ENCODE results near the gene SYCP2L. TPM values are rescaled to one million over a fixed set of nuclear protein-coding genes. Genes with fewer than 3 reads are reported as not detected.
A peak's percentile ranks its signal among the peaks of the same experiment; 100 is the strongest.
"Not testable (repeated sequence)": the region's sequence is repeated elsewhere in the genome, so short reads cannot be mapped to it uniquely, and the experiment has no call there.

SYCP2L gene
- total RNA-seq, 1 donor from 2014 or later = 12.5 TPM

DNA sequence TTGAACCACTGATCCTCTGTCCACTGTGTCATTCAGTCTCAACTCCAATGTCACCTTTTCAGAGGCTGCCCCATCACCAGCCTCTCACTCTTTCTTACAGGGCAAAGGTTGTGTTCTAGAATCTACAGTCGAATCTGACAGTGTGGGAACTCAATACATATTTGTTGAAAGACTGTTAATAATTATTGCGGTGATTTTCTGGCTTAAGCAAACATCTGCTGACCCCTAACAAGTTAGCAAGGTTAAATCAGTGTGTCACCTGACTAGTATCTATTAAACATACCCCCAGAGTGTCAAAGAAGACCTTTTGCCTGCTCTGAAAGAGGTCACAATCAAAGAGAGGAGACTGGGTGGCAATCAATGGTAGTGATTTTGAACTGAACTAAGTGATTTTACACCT is 115.3 kb downstream of the SYCP2L start:
- no peak overlapping the region for H3K4me3 Mint-ChIP-seq
- H3K4me1 ChIP-seq = peaks cover 6% of the 10 kb centered on the region
- no peak overlapping the region for H3K4me2 ChIP-seq
- peaks cover 4% of the 10 kb centered on the region for H3F3A ChIP-seq (ENCODE audit: low read depth)
- DNase-seq (ENCODE audit: low spot score) = no peak
- H3K27me3 Mint-ChIP-seq (ENCODE audit: insufficient read depth, low read depth) = no peaks in the 10 kb centered on the region
- no peaks in the 10 kb centered on the region for H3K27me3 ChIP-seq
- H4K20me1 ChIP-seq (ENCODE audit: low read depth) = no peaks in the 10 kb centered on the region
- H2AFZ ChIP-seq (replicated peaks) = no peak overlapping the region
- no peak overlapping the region for H3K9ac ChIP-seq
- no peaks in the 10 kb centered on the region for H3K36me3 ChIP-seq
- no peak overlapping the region for H3K4me3 ChIP-seq
- TF ChIP-seq EZH2phosphoT487 (IDR thresholded peaks at IDR 0.05) (no peak), EZH2 (IDR thresholded peaks at IDR 0.05) (no peak)
- TF ChIP-seq, protein P1, sequence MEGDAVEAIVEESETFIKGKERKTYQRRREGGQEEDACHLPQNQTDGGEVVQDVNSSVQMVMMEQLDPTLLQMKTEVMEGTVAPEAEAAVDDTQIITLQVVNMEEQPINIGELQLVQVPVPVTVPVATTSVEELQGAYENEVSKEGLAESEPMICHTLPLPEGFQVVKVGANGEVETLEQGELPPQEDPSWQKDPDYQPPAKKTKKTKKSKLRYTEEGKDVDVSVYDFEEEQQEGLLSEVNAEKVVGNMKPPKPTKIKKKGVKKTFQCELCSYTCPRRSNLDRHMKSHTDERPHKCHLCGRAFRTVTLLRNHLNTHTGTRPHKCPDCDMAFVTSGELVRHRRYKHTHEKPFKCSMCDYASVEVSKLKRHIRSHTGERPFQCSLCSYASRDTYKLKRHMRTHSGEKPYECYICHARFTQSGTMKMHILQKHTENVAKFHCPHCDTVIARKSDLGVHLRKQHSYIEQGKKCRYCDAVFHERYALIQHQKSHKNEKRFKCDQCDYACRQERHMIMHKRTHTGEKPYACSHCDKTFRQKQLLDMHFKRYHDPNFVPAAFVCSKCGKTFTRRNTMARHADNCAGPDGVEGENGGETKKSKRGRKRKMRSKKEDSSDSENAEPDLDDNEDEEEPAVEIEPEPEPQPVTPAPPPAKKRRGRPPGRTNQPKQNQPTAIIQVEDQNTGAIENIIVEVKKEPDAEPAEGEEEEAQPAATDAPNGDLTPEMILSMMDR (IDR thresholded peaks at IDR 0.05) = no peak
- no peaks in the 10 kb centered on the region for H3K9me3 Mint-ChIP-seq
- H3K27ac Mint-ChIP-seq = no peak overlapping the region
- H3K9me3 ChIP-seq (ENCODE audit: low read depth) = no peaks in the 10 kb centered on the region
- H3K4me1 Mint-ChIP-seq = peaks cover 9% of the 10 kb centered on the region
- H3K79me2 ChIP-seq (ENCODE audit: low read depth) = no peaks in the 10 kb centered on the region
- H3K27ac ChIP-seq = no peak overlapping the region
- peaks cover 28% of the 10 kb centered on the region for H3K36me3 Mint-ChIP-seq

DNA sequence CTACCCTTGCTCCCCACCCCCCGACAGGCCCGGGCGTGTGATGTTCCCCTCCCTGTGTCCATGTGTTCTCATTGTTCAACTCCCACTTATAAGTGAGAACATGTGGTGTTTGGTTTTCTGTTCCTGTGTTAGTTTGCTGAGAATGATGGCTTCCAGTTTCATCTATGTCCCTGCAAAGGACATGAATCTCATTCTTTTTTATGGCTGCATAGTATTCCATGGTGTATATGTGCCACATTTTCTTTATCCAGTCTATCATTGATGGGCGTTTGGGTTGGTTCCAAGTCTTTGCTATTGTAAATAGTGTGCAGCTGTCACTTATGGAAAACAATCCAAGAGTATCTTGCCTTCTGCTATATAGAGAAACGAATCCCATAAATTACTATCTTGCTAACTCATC is 116.4 kb downstream of the SYCP2L start:
- H3K9ac ChIP-seq; H3K79me2 ChIP-seq (ENCODE audit: low read depth); H3K4me3 Mint-ChIP-seq; H3K4me1 Mint-ChIP-seq; H3K27ac Mint-ChIP-seq; DNase-seq (ENCODE audit: low spot score); H3K27me3 Mint-ChIP-seq (ENCODE audit: insufficient read depth, low read depth); H3K4me3 ChIP-seq; H3K4me2 ChIP-seq; H3K9me3 Mint-ChIP-seq; H3F3A ChIP-seq (ENCODE audit: low read depth); H3K4me1 ChIP-seq; H4K20me1 ChIP-seq (ENCODE audit: low read depth); H3K27me3 ChIP-seq; H3K27ac ChIP-seq; H3K36me3 ChIP-seq; H3K9me3 ChIP-seq (ENCODE audit: low read depth); H2AFZ ChIP-seq (replicated peaks): not testable (repeated sequence)
- peaks cover 18% of the 10 kb centered on the region for H3K36me3 Mint-ChIP-seq

DNA sequence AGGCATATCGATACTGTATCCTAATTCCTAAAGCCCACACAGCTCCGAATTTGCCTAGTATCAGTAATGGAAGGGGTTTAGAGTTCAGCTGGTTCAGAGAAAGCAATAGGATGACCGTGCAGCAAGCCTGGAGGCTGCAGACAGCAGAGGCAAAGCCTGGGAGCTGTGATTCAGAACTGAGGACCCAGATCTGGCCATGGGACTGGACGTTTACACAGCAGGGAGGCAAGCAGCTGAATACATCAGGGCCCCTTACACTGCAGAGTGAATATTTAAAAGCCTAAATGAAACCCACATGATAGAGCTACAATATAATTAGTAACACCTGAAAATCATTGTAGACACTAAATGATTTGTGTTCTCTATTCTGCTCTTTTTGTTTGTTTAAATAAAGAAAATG is 119.2 kb downstream of the SYCP2L start:
- Histone ChIP-seq H2AFZ (replicated peaks) (no peak overlapping the region), H3K36me3 (no peaks in the 10 kb centered on the region), H3K9me3 (ENCODE audit: low read depth) (no peaks in the 10 kb centered on the region), H3K27me3 (no peaks in the 10 kb centered on the region), H3K9ac (no peak overlapping the region), H3K79me2 (ENCODE audit: low read depth) (no peaks in the 10 kb centered on the region), H3K4me3 (no peak overlapping the region), H3K4me1 (no peaks in the 10 kb centered on the region), H3K4me2 (no peak overlapping the region), H3F3A (ENCODE audit: low read depth) (no peaks in the 10 kb centered on the region), H3K27ac (no peak overlapping the region), H4K20me1 (ENCODE audit: low read depth) (no peaks in the 10 kb centered on the region)
- TF ChIP-seq EZH2 (IDR thresholded peaks at IDR 0.05) = no peak
- TF ChIP-seq, protein P1 (IDR thresholded peaks at IDR 0.05) = no peak
- no peak for TF ChIP-seq EZH2phosphoT487 (IDR thresholded peaks at IDR 0.05)
- H3K36me3 Mint-ChIP-seq = peaks cover 12% of the 10 kb centered on the region
- H3K27me3 Mint-ChIP-seq (ENCODE audit: insufficient read depth, low read depth) = peaks cover 2% of the 10 kb centered on the region
- DNase-seq (ENCODE audit: low spot score) = no peak
- H3K27ac Mint-ChIP-seq = peak overlapping the region; percentile 40
- H3K9me3 Mint-ChIP-seq = no peaks in the 10 kb centered on the region
- H3K4me1 Mint-ChIP-seq = peaks cover 13% of the 10 kb centered on the region
- H3K4me3 Mint-ChIP-seq = no peak overlapping the region

DNA sequence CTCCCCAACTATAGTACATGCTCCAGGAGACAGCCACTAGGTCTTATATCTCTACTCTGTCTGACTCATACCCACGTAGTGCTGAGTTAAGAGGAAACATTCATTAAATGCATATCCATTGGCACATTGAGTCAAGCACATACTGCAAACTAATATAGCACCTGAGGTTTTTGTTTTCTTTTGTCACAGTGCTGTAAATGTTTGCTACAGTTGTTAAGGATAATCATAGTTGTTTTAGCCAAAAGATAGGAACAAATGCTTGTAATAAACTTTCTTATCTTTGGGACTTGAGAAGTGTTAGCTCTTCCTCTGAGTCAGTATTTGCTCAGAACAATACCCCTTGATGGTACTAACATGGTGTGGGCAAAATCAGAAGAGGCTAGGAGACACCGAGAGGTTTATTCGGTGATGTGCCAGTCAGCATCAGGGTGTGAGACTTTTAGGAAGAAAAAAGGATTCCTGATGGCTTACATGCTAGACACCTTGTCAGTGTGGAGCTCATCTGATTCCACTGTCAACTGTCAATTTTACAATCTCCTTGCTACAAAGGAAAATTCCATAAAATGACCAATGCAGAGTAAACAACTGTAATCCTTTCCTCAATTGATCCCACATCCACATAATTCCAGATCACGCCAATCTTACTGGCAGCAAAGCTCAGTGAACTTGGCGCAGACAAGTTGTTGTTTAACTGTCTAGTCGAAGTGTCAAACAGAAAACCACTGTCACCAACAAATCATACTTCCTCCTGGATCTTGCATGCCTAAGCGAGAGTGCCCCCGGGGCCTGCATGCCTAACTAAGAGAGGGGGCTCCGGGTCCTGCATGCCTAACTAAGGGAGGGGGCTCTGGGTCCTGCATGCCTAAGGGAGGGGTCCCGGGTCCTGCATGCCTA is 121.1 kb downstream of the SYCP2L start:
- Histone ChIP-seq H3F3A (ENCODE audit: low read depth) (no peaks in the 10 kb centered on the region), H3K79me2 (ENCODE audit: low read depth) (no peaks in the 10 kb centered on the region), H4K20me1 (ENCODE audit: low read depth) (no peaks in the 10 kb centered on the region), H2AFZ (replicated peaks) (no peak overlapping the region), H3K9ac (no peak overlapping the region), H3K27me3 (no peaks in the 10 kb centered on the region), H3K4me2 (no peak overlapping the region), H3K4me3 (no peak overlapping the region), H3K4me1 (peaks cover 5% of the 10 kb centered on the region), H3K36me3 (no peaks in the 10 kb centered on the region), H3K27ac (no peak overlapping the region), H3K9me3 (ENCODE audit: low read depth) (no peaks in the 10 kb centered on the region)
- peaks cover 2% of the 10 kb centered on the region for H3K27me3 Mint-ChIP-seq (ENCODE audit: insufficient read depth, low read depth)
- TF ChIP-seq, protein P1 (IDR thresholded peaks at IDR 0.05) = no peak
- TF ChIP-seq EZH2 (IDR thresholded peaks at IDR 0.05) = no peak
- TF ChIP-seq EZH2phosphoT487 (IDR thresholded peaks at IDR 0.05) = no peak
- no peak for DNase-seq (ENCODE audit: low spot score)
- no peak overlapping the region for H3K4me3 Mint-ChIP-seq
- H3K36me3 Mint-ChIP-seq = peaks cover 7% of the 10 kb centered on the region
- no peaks in the 10 kb centered on the region for H3K9me3 Mint-ChIP-seq
- H3K4me1 Mint-ChIP-seq = peaks cover 16% of the 10 kb centered on the region
- no peak overlapping the region for H3K27ac Mint-ChIP-seq

Measured in neural progenitor cell (in vitro differentiated cells).